Activated CD4-positive, alpha-beta T cell treated with anti-CD3 and anti-CD28 coated beads, Interleukin-2, amount 10 ng/mL, durations not matched to agents 7 days and 5 days (primary cell): ENCODE results near the gene NUDCD3. TPM values are rescaled to one million over a fixed set of nuclear protein-coding genes. Genes with fewer than 3 reads are reported as not detected.
"Not testable (repeated sequence)": the region's sequence is repeated elsewhere in the genome, so short reads cannot be mapped to it uniquely, and the experiment has no call there.

Experiments
- CTCF ChIA-PET: fragments of 350-600 bp; sonication (Branson Sonifier 250); formaldehyde crosslinking; loops from one replicate; lab custom pipeline; 2021; ENCODE audit warnings: antibody characterized with exemption; lab: Charles Lee
- POLR2A ChIA-PET: fragments of 350-600 bp; sonication (Branson Sonifier 250); formaldehyde crosslinking; loops from one replicate; lab custom pipeline; 2021; ENCODE audit warnings: antibody characterized with exemption; lab: Charles Lee
- DNase-seq: peaks from one replicate; pipeline ENCODE4 v3.0.0-alpha.2; 2020
- H3K27ac Mint-ChIP-seq: one replicate; pipeline ENCODE4 v1.8.0; 2021; ENCODE audit warnings: mild to moderate bottlenecking, moderate library complexity, mixed read lengths
- H3K27me3 Mint-ChIP-seq: one replicate; pipeline ENCODE4 v1.8.0; 2021; ENCODE audit warnings: mixed read lengths
- H3K36me3 Mint-ChIP-seq: one replicate; pipeline ENCODE4 v1.8.0; 2021; ENCODE audit warnings: low read depth, mixed read lengths
- H3K4me1 Mint-ChIP-seq: one replicate; pipeline ENCODE4 v1.8.0; 2021; ENCODE audit warnings: mixed read lengths
- H3K4me3 Mint-ChIP-seq: one replicate; pipeline ENCODE4 v1.8.0; 2021; ENCODE audit warnings: mild to moderate bottlenecking, moderate library complexity, mixed read lengths
- H3K9me3 Mint-ChIP-seq: one replicate; pipeline ENCODE4 v1.8.0; 2021; ENCODE audit warnings: mixed read lengths
- total RNA-seq, 2 experiments: library from RNA; stranded (reverse); gene quantifications; one replicate each; pipeline ENCODE4 v1.2.3, GENCODE V29; 2021

Gene NUDCD3
- total RNA-seq, 2 experiments from 2014 or later: 74.3 to 75.9 TPM

DNA sequence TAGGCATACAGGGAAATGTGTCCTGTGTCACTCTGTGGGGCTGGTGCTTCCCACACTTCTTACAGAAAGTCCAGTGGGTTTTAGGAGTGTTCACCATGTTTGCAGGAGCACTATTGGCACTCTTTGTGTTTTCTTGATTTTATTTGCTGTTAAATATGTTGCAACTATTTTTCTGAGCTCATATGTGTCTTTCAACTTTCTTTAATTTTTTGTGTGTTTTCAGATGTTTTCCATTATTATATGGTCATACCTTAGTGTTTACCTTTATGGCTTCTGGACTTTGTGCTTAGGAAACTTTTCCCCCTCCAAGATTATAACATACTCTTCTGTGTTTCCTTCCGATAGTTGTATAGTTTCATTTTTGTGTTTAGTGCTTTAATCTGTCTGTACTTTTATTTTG, 20.8 kb upstream of the NUDCD3 start:
- H3K27ac Mint-ChIP-seq: no peak overlapping the region
- H3K27me3 Mint-ChIP-seq: peaks cover 4% of the 10 kb centered on the region
- H3K4me3 Mint-ChIP-seq: no peak overlapping the region
- DNase-seq: no peak
- ChIA-PET POLR2A (no interaction called here), CTCF (no interaction called here)
- peaks cover 20% of the 10 kb centered on the region for H3K9me3 Mint-ChIP-seq
- H3K4me1 Mint-ChIP-seq: peaks cover 4% of the 10 kb centered on the region
- peaks cover 2% of the 10 kb centered on the region for H3K36me3 Mint-ChIP-seq

DNA sequence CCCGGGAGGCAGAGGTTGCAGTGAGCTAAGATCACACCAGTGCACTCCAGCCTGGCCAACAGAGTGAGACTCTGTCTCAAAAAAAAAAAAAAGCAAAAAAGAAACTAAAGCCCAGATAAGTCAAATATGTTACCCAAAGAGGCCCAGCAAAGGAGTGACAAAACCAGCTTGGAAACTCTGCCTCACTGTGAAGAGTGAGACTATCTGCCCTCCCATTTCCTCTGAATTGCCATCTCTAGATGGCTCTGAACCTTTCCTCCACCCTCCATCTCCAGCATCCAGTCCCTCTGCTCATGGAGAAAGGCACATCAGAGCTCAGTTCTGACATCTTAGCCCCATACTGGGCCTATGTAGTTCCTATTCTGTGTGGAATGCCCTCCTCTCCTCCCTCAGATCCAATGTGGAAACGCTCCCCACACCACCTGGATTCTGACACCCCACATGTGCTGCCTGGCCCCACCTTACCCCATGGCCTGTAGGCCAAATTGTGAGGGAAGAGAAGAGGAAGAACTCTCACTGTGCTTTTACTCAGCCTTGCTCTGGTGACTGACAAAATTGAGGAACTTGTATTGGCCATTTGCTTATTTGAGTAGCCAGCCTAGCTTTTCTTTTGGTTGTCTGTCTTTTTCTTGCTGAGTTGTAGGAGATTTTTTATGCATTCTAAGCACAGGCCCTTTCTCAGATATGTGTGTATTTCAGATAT, 18.0 kb upstream of the NUDCD3 start:
- Mint-ChIP-seq H3K4me3 (no peak overlapping the region), H3K36me3 (peaks cover 2% of the 10 kb centered on the region), H3K27ac (no peak overlapping the region), H3K9me3 (peaks cover 26% of the 10 kb centered on the region), H3K27me3 (peaks cover 4% of the 10 kb centered on the region), H3K4me1 (peaks cover 6% of the 10 kb centered on the region)
- no peak for DNase-seq
- CTCF ChIA-PET: interaction anchor here (0.5 to 1.6 kb wide), 6 partner anchors 9 to 461 kb away, joined by 3 to 4 read pairs (median 4); no protein-coding TSS in a partner anchor
- POLR2A ChIA-PET: no interaction called here

DNA sequence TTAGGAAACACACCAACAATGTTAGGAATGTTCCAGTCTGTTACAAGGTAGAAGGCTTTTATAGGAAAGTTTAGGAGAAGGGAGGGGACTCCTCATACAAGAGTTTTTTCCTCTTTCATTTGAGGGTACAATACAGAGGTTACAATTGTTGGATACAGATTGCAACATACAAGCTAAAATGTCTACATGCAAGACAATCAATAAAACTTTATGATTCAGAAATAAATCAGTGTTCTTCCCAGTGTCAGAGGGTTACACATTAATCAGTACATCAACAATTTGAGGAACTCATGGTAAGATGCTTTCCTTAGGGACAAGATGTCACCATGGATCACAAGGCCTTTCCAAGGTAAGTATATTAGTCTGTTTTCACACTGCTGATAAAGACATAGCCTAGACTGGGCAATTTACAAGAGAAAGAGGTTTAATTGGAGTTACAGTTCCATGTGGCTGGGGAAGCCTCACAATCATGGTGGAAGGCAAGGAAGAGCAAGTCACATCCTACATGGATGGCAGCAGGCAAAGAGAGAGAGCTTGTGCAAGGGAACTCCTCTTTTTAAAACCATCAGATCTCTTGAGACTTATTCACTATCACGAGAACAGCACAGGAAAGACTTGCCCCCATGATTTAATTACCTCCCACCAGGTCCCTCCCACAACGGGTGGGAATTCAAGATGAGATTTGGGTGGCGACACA, 16.3 kb upstream of the NUDCD3 start:
- H3K4me1 Mint-ChIP-seq, CTCF ChIA-PET, DNase-seq, H3K27ac Mint-ChIP-seq, H3K36me3 Mint-ChIP-seq, POLR2A ChIA-PET, H3K4me3 Mint-ChIP-seq: not testable (repeated sequence)
- Mint-ChIP-seq H3K9me3 (peaks cover 26% of the 10 kb centered on the region), H3K27me3 (peaks cover 12% of the 10 kb centered on the region)

DNA sequence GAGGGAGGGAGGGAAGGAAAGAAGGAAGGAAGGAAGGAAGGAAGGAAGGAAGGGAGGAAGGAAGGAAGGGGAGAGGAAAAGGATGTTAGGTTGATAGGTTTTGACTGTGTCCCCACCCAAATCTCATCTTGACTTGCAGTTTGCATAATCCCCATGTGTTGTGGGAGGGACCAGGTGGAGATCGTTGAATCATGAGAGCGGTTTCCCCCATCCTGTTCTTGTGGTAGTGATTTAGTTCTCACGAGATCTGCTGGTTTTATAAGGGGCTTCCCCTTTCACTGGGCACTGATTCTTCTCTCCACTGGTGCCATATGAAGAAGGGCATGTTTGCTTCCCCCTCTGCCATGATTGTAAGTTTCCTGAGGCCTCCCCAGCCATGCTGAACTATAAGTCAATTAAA, 15.1 kb upstream of the NUDCD3 start:
- CTCF ChIA-PET: no interaction called here
- DNase-seq: no peak
- H3K27ac Mint-ChIP-seq: no peak overlapping the region
- peaks cover 2% of the 10 kb centered on the region for H3K36me3 Mint-ChIP-seq
- peaks cover 23% of the 10 kb centered on the region for H3K9me3 Mint-ChIP-seq
- H3K4me1 Mint-ChIP-seq: peaks cover 6% of the 10 kb centered on the region
- peaks cover 12% of the 10 kb centered on the region for H3K27me3 Mint-ChIP-seq
- H3K4me3 Mint-ChIP-seq: no peak overlapping the region
- POLR2A ChIA-PET: no interaction called here

DNA sequence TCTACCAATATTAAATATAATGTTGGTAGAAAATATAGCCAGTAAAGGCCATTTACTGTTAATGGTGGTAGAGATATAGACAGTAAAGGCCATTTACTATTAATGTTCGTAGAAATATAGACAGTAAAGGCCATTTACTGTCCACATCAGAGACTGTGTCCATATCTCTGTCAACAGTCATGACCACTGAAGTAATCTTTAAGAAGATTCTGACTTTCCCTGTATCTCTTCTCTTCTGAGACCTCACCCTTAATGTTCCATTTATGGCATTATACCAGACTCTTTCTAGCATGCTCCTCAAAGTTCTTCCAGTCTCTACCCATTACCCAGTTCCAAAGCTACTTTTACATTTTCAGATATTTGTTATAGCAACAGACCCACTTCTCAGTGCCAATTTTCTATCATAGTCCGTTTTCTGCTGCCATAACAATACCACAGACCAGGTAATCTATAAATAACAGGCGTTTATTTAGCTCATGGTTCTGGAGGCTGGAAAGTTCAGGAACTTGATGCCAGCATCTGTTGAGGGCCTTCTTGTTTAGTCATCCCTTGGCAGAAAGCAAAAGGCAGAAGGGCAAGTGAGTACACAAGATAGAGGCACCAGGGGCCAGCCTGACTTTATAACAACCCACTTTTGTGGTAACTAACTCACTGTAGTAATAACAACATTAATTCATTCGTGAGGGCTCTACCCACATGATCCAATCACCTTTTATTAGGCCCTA, 7.9 kb upstream of the NUDCD3 start:
- Mint-ChIP-seq H3K9me3 (no peaks in the 10 kb centered on the region), H3K27me3 (peaks cover 13% of the 10 kb centered on the region), H3K4me3 (no peak overlapping the region), H3K27ac (no peak overlapping the region), H3K36me3 (no peaks in the 10 kb centered on the region), H3K4me1 (no peaks in the 10 kb centered on the region)
- CTCF ChIA-PET: interaction anchor here (0.7 to 1.0 kb wide), 2 partner anchors 8 to 297 kb away, joined by 3 to 4 read pairs; partner anchors contain the start of genes NUDCD3 and YKT6
- POLR2A ChIA-PET: no interaction called here
- DNase-seq: no peak

DNA sequence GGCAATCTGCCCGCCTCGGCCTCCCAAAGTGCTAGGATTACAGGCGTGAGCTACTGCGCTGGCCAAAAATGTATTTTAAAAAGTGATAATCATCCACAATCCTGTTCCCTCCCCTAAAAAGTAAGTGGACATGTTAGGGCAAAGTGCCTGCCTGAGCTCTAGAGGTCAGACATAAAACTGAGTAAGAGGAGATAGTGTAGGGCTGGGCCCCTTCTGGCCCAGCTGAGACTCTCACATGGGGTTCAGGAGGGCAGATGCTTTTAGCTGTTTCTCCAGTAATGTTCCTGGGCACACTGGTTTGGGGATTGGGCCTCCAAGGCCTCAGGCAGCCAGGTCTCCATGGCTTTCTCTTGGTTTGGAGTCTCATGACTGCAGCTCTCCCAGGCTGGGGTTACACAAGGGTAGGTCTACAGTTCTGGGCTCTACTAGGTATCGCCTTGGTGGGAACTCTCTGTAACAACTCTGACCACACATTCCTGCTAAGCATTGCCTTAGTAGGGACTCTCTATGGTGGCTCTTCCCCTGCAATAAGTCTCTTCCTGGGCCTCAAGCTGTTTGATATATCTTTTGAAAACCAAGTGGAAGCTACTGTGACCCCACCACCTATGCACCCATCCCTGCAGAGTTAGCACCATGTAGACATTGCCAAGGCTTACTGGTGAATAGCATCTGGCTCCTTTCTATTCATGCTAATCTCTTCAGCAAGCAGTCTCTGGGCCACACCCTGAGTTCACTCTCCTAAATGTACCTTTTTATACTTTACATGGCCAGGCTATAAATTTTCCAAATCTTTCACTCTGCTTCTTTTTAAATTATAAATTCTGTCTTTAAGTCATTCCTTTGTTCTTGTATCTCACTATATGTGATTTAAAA, 6.9 kb upstream of the NUDCD3 start:
- ChIA-PET CTCF (interaction anchor here (0.9 to 1.0 kb wide), 2 partner anchors 37 to 296 kb away, joined by 3 read pairs; partner anchors contain the start of gene YKT6), POLR2A (interaction anchor here (0.5 kb wide), 1 partner anchor 439 kb away, joined by 3 read pairs; no protein-coding TSS in a partner anchor)

DNA sequence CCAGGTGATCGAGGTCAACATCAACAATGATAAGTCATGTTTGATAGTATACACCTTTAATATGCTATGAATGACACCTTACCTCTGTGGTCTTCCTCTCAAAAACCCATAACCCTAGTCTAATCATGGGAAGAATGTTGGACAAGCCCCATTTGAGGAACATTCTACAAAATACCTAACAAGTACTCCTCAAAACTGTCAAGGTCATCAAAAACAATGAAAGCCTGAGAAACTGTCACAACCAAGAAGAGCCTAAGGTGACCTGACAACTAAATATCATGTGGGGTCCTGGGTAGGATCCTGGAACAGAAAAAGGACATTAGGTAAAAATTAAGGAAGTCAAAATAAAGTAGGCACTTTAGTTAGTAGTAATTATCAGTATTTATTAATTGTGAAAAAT, 5.9 kb upstream of the NUDCD3 start:
- Mint-ChIP-seq H3K9me3 (no peaks in the 10 kb centered on the region), H3K36me3 (no peaks in the 10 kb centered on the region), H3K4me1 (peaks cover under 1% of the 10 kb centered on the region), H3K27ac (no peak overlapping the region), H3K4me3 (no peak overlapping the region), H3K27me3 (peaks cover 5% of the 10 kb centered on the region)
- ChIA-PET CTCF (interaction anchor here (0.9 kb wide), 1 partner anchor 38 kb away, joined by 3 read pairs; no protein-coding TSS in a partner anchor), POLR2A (no interaction called here)
- DNase-seq: no peak

More for the DNA sequence above, 6.9 kb upstream of the NUDCD3 start:
- DNase-seq: no peak
- no peaks in the 10 kb centered on the region for H3K4me1 Mint-ChIP-seq
- H3K36me3 Mint-ChIP-seq: no peaks in the 10 kb centered on the region
- no peak overlapping the region for H3K4me3 Mint-ChIP-seq
- H3K9me3 Mint-ChIP-seq: no peaks in the 10 kb centered on the region
- H3K27me3 Mint-ChIP-seq: peaks cover 11% of the 10 kb centered on the region
- no peak overlapping the region for H3K27ac Mint-ChIP-seq

DNA sequence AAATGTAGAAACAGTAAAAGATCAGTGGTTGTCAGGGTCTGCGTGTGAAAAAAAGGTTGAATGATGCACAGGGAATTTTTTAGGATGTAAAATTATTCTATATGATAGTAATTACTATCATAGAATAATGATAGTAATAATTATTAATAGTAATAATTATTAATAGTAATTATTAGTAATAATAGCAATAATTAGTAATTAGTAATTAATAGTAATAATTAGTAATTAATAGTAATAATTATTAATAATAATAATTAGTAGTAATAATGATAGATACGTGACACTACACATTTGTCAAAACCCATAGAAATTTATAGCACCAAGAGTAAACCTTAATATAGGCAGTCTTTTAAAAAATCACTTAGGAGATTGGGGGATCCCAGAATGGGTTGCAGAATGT, 4.5 kb upstream of the NUDCD3 start:
- H3K4me1 Mint-ChIP-seq: peaks cover 7% of the 10 kb centered on the region
- no peak overlapping the region for H3K4me3 Mint-ChIP-seq
- H3K27ac Mint-ChIP-seq: no peak overlapping the region
- H3K9me3 Mint-ChIP-seq: no peaks in the 10 kb centered on the region
- no peaks in the 10 kb centered on the region for H3K36me3 Mint-ChIP-seq
- CTCF ChIA-PET: no interaction called here
- H3K27me3 Mint-ChIP-seq: peaks cover 5% of the 10 kb centered on the region
- POLR2A ChIA-PET: no interaction called here
- no peak for DNase-seq

DNA sequence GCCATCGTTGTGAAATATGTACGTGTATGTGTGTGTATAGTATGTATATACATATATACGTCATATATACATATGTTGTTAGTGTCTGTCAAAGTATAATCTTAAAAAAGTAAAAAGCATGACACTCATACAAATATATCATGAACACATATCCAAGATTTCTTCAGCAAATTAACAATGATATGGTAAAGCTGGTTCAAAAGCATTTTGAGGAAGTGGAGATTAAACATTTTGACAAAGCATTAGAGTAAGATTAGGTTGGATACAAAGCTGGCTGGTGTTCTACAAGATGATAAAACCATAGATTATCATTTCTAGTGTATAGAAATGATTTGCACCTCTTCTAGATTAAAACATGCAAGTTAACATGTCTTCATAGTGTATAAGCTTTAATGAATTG, 771 bp upstream of the NUDCD3 start:
- Mint-ChIP-seq H3K9me3 (no peaks in the 10 kb centered on the region), H3K36me3 (peaks cover 19% of the 10 kb centered on the region), H3K4me3 (peak overlapping the region; percentile 76), H3K27ac (peak overlapping the region; percentile 92), H3K27me3 (no peaks in the 10 kb centered on the region), H3K4me1 (peaks cover 36% of the 10 kb centered on the region)
- DNase-seq: no peak
- ChIA-PET POLR2A (interaction anchor here (0.6 kb wide), 2 partner anchors 80 to 409 kb away, joined by 3 to 9 read pairs; no protein-coding TSS in a partner anchor), CTCF (interaction anchor here (0.9 to 1.9 kb wide), 5 partner anchors 8 to 74 kb away, joined by 3 to 4 read pairs (median 3); no protein-coding TSS in a partner anchor)

DNA sequence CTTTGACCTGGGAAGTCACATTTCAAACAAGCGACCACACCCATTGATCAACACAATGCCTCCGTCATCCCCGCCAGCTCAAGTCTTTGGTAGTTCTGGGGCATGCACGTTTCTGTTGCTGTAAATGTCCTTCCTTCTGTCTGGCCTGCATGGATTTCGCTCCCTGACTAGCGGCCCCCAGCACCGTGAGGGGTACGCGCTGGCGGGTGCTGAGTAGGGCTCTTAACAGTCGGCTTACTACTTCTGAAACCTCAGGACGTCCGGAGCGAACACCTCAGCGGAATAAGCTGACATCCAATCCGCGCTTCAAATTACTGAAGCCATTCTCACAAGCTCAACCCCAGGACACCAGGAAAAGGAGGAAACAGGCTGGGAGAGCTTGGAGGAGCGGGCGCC, 505 bp downstream of the NUDCD3 start:
- Mint-ChIP-seq H3K27ac (peak overlapping the region; percentile 92), H3K27me3 (no peaks in the 10 kb centered on the region), H3K36me3 (peaks cover 26% of the 10 kb centered on the region), H3K4me1 (peaks cover 47% of the 10 kb centered on the region), H3K9me3 (no peaks in the 10 kb centered on the region), H3K4me3 (peak overlapping the region; percentile 76)
- POLR2A ChIA-PET: interaction anchor here (0.7 kb wide), 1 partner anchor 62 kb away, joined by 3 read pairs; no protein-coding TSS in a partner anchor
- CTCF ChIA-PET: interaction anchor here (0.7 to 1.9 kb wide), 11 partner anchors 9 to 470 kb away, joined by 3 to 6 read pairs (median 3); partner anchors contain the start of gene YKT6
- DNase-seq: peak; percentile 58

DNA sequence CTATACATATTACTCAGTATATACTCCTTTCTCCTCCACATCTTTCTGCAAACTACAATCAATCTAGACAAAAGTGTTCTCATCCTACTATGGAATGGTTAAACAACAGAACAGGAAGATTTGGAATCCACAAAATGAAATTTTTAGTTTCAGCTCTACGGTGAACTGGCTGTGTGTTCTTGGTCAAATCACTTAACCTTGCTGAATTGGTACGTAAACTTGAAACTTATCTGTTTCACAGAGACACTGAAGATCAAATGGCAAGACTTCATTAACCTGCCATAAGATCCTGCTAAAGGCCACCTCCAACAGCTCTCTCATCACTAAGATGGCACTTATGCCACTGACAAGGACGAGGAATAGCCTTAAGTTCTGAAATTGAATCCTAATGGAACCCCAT, 1.5 kb downstream of the NUDCD3 start:
- Mint-ChIP-seq H3K27me3 (no peaks in the 10 kb centered on the region), H3K4me3 (peak overlapping the region; percentile 76), H3K4me1 (peaks cover 54% of the 10 kb centered on the region), H3K36me3 (peaks cover 35% of the 10 kb centered on the region), H3K27ac (peak overlapping the region; percentile 92), H3K9me3 (peaks cover under 1% of the 10 kb centered on the region)
- CTCF ChIA-PET: interaction anchor here (1.8 kb wide), 1 partner anchor 288 kb away, joined by 6 read pairs; the partner anchor contains the start of gene YKT6
- POLR2A ChIA-PET: no interaction called here
- no peak for DNase-seq

DNA sequence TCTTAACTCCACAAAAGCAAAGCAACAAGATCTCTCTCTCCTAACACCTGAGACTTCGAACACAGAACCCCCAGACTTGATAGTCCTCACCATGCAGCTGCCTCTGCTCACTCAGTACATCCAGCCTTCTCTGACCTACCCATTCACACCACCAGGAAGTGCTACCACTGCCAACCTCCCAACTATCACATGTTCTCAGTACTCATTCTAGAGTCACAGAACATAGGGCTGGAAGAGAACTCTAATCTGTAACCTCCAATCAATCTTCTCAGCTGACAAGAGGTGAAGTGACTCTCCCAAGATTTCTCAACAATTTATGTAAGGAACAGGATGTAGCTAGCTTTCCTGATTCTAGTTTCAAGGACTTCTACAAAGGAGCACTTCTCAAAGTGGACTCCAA, 3.8 kb downstream of the NUDCD3 start:
- DNase-seq: no peak
- Mint-ChIP-seq H3K9me3 (peaks cover 17% of the 10 kb centered on the region), H3K27me3 (no peaks in the 10 kb centered on the region), H3K36me3 (peaks cover 57% of the 10 kb centered on the region), H3K27ac (no peak overlapping the region), H3K4me1 (peaks cover 69% of the 10 kb centered on the region), H3K4me3 (no peak overlapping the region)
- CTCF ChIA-PET: no interaction called here
- POLR2A ChIA-PET: no interaction called here
